COR-L47 (cell line): ENCODE measurements around the gene SMIM43.

ENCODE experiments used
- DNase-seq: peaks from one replicate; lab custom pipeline; 2025; lab: John Stamatoyannopoulos, UW

The SMIM43 gene

DNA sequence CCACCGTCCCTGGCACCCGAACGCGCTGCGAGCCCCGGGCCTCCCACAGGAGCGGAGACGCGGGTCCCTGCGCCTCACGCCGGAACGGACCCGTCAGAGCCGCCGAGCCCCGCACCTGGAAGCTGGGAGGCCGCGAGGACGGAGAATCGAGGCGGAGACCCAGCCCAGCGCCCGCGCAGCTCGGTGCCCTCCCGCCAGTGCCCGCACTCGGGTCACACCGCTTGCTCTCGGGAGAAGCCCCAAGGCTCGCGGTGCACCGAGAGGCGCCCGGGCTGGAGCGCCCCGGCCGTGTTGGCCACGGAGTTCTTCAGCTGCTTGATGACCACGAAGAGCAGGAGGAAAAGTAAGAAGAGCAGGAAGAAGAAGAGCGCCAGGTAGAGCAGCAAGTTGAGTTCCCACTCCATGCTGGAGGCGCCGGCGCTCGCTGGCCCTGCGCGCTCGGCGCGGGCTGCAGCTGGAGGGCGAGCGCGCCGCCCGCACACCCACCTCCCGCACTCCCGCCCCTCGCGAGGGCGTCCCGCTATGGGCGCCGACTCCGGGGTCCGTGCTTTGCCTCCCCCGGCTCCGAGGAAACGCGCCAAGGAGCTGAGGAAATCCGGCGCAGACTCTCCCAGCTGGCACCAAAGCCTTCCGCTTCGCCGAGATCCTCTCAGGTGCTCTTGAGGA lies at the start of gene SMIM43:
Gene SMIM43, minus strand, starts transcription at position 463 of the 666 bp plus-strand sequence. Its CDS starts 59 bp downstream, at position 404.
- DNase-seq: no peak

GRCh38 chr4:121814756-121815155 lies 49.8 kb upstream of the SMIM43 start:
- DNase-seq: no peak

DNA sequence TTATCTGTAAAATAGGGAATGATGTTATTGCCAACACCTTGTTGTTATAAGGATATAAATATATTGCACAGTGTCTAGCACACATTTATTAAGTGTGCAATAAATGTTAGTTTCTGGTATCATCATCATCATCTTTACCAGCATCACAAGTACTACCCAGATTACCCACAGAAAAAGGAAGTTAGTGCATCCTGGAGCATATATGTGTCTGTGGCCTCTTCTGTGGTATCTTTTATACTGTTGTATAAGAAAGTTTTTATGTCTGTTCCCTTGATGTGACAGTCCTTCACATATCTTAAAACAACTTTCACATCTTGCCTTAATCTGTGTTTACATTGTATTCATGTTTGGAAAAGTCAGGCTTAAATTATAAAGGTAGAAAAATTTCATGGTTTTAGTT lies 46.2 kb upstream of the SMIM43 start:
- no peak for DNase-seq

DNA sequence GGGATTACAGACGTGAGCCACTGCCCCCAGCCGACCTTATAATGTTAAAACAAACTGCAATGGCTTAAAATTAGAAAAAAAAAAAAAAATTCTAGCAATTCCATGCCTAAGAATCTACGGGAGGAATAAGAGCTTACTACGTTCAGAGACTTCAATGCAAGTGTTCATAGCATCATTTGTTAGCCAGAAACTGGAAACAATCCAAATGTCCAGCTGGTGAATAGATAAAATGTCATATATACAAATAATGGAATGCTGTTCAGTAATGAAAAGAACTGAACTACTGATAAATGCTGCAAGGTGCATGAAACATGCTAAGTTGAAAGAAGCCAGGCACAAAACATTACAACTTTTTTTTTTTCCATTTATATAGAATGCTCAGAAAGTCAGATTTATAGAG lies 41.4 kb upstream of the SMIM43 start:
- DNase-seq: no peak

DNA sequence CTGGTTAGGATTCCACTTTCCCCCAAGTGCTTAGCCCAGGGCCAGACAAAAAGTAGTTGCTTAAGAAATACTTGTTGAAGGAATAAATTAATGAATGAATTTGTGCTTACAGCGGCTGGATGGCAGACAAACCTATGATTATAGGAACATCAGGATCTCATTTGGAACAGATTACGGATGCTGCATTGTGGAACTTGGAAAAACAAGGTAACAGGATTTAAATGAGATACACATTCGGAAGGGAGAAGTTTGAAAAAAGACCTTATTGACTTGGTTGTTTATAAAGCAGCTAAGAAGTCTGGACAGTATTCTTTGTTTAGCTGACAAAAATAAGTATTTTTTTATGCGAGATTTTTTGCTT lies 36.7 kb upstream of the SMIM43 start:
- no peak for DNase-seq

GRCh38 chr4:121800961-121801714 lies 36.2 kb upstream of the SMIM43 start, which contains the start of gene EXOSC9:
Gene EXOSC9, plus strand, starts transcription at chr4:121801323. Its CDS starts 102 bp downstream, at chr4:121801425.
- DNase-seq: peak; percentile 90

GRCh38 chr4:121800638-121800960 lies 35.6 kb upstream of the SMIM43 start:
- no peak for DNase-seq

DNA sequence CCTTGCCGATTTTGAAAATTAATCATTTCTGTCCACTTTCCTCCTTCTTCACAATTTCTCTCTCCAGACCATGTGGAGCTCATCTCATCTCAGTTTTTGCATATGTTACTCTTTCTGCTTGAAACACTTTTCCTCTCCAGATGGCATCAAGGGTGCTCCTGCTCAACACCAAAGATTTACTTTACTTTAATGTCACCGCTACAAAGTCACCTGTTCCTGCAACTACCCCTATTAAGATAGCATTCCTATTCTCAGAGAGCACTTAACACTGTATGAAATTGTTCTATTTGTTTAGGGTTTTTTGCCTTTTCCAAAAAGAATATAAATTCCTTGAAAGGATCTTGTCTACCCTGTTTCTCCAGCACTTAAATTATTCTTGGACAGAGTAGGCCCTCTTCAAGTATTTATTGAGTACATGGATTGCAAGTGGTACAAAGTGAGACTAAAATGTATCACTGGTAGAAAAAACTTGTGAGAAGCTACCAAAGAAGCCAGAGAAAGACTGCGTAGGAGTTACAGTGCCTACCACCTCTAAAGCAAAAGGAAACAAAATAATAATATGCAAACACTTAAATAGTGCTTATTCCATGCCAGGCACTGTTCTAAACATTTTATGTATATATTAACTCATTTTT lies 35.0 kb upstream of the SMIM43 start:
- no peak for DNase-seq

DNA sequence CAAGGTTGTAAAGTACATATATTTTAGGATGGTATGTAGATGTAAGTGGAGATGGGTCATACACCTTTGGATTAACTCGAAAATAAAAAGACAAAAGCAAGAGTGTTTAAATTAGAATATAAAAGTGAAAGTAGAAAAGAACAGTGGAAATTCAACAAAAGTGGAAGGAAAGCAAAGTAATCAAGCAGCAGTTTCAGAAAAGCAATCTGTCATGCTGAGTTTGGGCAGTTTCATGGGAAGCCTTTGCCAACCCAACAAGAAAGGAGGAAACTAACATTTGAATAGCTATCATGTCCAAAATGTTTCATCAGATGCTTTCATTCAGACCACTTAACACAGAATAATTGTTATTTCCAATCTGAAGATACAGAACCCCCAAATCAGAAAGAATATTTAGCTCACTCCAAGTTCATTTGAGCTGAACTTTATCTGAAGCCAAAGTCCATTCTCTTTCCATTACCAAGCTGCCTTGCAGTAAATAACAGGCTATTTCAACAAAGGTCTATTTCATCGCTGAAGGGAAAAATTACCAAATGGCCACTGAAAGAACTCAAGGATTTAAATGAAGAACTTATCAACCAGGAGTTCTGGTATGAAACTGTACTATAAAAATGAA lies 34.4 kb upstream of the SMIM43 start:
- DNase-seq: no peak

GRCh38 chr4:121796283-121796682 lies 31.3 kb upstream of the SMIM43 start:
- no peak for DNase-seq

DNA sequence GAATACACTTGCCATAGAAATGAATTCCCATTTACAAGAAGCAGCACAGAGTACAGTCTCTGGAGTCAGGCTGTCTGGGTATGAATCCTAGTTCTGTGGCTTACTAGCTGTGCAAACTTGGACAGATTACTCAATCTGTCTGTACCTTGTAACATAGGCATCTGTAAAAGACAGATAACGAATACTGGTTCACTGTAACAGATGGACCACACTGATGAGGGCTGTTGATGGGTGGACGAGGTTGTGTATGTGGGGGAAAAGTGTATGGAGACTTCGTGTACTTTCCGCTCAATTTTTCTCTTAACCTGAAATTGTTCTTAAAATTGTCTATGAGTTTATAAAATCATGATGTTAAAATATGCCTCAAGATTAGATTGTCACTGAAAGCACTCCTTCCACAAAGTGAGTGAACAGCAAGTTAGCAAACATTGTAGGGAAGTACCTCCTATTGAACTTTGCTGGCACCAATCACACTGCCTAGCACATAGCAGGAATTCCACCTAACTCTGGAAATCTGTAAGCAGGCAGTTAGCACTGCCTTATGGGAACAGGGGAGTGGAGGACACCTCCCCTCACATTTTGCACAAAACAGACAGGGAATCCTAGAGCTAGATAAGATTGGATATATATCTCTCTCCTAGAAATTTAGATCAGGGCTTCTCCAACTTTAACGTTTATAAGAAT lies 29.7 kb upstream of the SMIM43 start:
- no peak for DNase-seq

DNA sequence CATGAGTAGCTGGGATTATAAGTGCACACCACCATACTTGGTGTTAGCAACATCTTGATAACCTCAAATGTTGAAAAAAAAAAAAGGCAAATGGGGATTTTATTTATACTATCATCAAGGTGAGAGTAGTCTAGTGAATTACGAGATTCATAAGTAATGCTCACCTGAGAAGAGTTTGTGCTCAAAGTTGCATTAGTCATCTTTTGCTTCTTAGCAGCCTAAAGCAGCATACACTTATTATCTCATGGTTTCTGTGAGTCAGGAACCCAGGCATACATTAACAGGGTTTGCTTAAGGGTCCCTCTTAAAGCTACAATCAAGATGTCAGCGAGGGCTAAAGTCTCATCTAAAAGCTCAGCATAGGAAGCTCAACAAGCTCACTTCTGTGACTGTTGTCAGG lies 28.0 kb upstream of the SMIM43 start:
- no peak for DNase-seq

GRCh38 chr4:121791481-121791880 lies 26.5 kb upstream of the SMIM43 start:
- no peak for DNase-seq

DNA sequence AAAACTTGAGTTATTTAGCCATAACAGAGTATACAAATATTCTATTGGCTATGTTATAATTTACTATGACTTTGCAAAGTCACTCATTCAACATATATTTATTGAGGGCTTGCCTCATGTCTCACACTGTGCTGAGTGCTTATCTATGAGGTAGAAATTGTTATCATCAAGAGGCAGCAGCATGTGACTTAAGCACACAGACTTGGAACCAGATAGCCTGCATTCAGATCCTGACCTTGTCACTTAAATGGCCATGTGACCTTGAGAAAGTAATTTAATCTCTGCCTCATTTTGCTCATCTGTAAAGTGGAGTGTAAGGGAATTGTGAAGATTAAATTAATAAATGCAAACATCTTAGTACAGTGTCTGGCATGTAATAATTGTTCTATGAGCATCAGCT lies 26.0 kb upstream of the SMIM43 start:
- DNase-seq: no peak

- DNase-seq: no peak
These were observed 25.2 kb upstream of the SMIM43 start for GRCh38 chr4:121789960-121790829.

DNA sequence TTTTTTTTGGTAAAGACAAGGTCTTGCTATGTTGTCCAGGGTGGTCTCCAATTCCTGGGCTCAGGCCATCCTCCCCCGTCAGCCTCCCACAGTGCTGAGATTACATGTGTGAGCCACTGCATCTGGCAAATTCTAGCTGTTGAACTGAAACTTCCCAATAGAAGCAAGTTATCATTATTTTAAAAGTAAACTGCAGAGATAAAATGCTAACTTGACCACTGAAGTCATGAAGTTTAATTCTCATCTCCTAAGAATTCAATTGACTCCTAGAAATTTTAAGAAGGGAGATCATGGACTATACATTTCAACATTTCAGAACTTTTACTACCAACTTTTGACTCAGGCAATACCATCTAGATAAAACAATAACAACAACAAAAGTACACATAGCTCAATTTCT lies 24.5 kb upstream of the SMIM43 start:
- DNase-seq: no peak

DNA sequence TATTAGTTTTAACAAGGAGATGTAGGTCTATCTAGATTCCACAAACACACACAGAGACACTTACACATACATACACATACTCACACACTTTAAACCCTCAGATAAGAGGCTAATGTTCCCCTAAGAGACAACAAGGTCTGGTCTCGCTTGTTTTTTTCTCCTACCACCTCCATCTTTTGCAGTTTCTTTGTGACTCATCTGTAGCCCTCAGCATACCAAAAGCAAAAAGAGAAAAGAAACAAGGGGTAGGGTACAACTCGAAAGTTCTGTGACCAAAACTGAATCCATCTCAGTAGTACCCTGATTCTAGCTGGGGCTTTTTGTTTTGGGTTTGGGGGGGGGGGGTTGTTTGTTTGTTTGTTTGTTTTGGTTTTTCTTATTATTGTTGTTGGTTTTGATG lies 23.9 kb upstream of the SMIM43 start:
- no peak for DNase-seq

- no peak for DNase-seq
These were observed 21.3 kb upstream of the SMIM43 start for GRCh38 chr4:121786221-121786620.

- DNase-seq: no peak
These were observed 20.5 kb upstream of the SMIM43 start for GRCh38 chr4:121785479-121785878.

DNA sequence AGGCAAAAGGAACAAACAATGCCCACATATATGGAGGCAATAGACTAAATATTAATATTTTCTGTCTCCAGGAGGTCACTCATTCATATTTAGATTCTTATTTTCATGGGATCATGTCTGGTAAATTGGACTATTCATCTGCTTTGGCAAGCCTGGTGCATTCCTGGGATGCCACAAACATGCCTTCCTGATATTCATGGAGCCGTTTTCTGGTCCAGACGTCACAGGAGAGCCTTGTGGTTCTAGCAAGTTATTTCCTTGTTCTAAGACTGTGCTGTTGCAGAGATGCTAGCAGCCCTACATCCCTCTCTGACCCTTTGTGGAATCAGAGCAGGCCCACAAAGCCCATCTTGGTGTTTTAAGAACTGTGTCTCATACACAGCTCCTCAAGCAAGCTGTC lies 20.0 kb upstream of the SMIM43 start:
- DNase-seq: no peak

- no peak for DNase-seq
These were observed 19.4 kb upstream of the SMIM43 start for GRCh38 chr4:121784401-121784800.
